ENCODE measurements around the gene GPATCH4. TPM values are rescaled to one million over a fixed set of nuclear protein-coding genes. Genes with fewer than 3 reads are reported as not detected.

Gene GPATCH4
- total and polyA plus RNA-seq, 2 of the 4 experiments (the other 2 are of a cell fraction): 32.6 to 41.8 TPM

- peaks cover 84% of the 10 kb centered on the region for H3K27me3 ChIP-seq (ENCODE audit: control insufficient read depth, insufficient read depth, low read length)
- no peak overlapping the region for H4K5ac ChIP-seq (ENCODE audit: low read depth, low read length)
- no peak overlapping the region for H2BK15ac ChIP-seq (ENCODE audit: low read depth, low read length)
- BruUV-seq (replicated peaks): no TSS peak
- H2AK5ac ChIP-seq (ENCODE audit: low read depth, low read length): no peak overlapping the region
- H2AFZ ChIP-seq (replicated peaks; ENCODE audit: low read length, poor library complexity): no peak overlapping the region
- no peaks in the 10 kb centered on the region for H3K36me3 ChIP-seq (ENCODE audit: control insufficient read depth, insufficient read depth, low read length)
- no peak overlapping the region for H2BK5ac ChIP-seq (ENCODE audit: low read depth, low read length, poor library complexity, severe bottlenecking)
- H4K20me1 ChIP-seq (ENCODE audit: insufficient read depth, low read length): peaks cover 7% of the 10 kb centered on the region; the same call in 1 of the 2 replicates
- in situ Hi-C loops (cut with MboI; ENCODE audit: low sequenced_read_pairs): no loop called here
- H3K18ac ChIP-seq (ENCODE audit: low read depth, low read length): no peak overlapping the region
- H3K9me3 ChIP-seq (ENCODE audit: control insufficient read depth, insufficient read depth, low read length): 0 out of 2 replicates have a peak, but pooled peaks cover 1% of the 10 kb centered on the region
- no peak overlapping the region for H2BK120ac ChIP-seq (ENCODE audit: low read depth, low read length)
- no peak overlapping the region for H3K4ac ChIP-seq (ENCODE audit: low read depth, low read length)
- no peak overlapping the region for H3K9ac ChIP-seq (ENCODE audit: low read depth, low read length)
- dilution Hi-C loops (cut with HindIII; ENCODE audit: low sequenced_read_pairs, unreplicated experiment): no loop called here
- ChIA-PET CTCF (no interaction called here), POLR2A (ENCODE audit: unreplicated experiment) (no interaction called here)
- WGBS, 2 experiments (ENCODE audit: extremely low coverage in 2 of 2, insufficient read length in 1 of 2): 60% methylated on average over 1 of the region's 10 CpGs; no CpG with 5 or more reads in 1 of the 2 experiments
- H3K56ac ChIP-seq (ENCODE audit: extremely low read depth, insufficient read depth, low read length): no peak overlapping the region
- no peak overlapping the region for H3K4me3 ChIP-seq (ENCODE audit: insufficient read depth, low read depth, low read length)
- intact Hi-C loops (cut with micrococcal nuclease): no loop called here
- H3K14ac ChIP-seq (replicated peaks; ENCODE audit: low read depth, low read length): no peak overlapping the region
- H3K79me1 ChIP-seq (ENCODE audit: low read depth in 1 of 2, low read length in 2 of 2): no peaks in the 10 kb centered on the region
- no peak overlapping the region for H2BK20ac ChIP-seq (ENCODE audit: low read depth, low read length)
- H2AK9ac ChIP-seq (replicated peaks; ENCODE audit: low read depth, low read length, poor library complexity): peak overlapping the region; percentile 42
- H3K27ac ChIP-seq (ENCODE audit: insufficient read depth, low read length): no peak overlapping the region
- ATAC-seq (ENCODE audit: low read depth): no peak
- no peak for DNase-seq
- H3K4me1 ChIP-seq (ENCODE audit: control insufficient read depth, insufficient read depth, low read length): no peaks in the 10 kb centered on the region
- H4K91ac ChIP-seq (ENCODE audit: insufficient read depth, low read depth, low read length): no peak overlapping the region
- no peak overlapping the region for H4K8ac ChIP-seq (ENCODE audit: low read depth in 2 of 2, low read length in 2 of 2)
- no peak overlapping the region for H3K4me2 ChIP-seq (ENCODE audit: low read depth, low read length)
- no peaks in the 10 kb centered on the region for H3K9me1 ChIP-seq (ENCODE audit: insufficient read depth, low read length)
- no peak overlapping the region for H3K23ac ChIP-seq (ENCODE audit: low read depth, low read length)
- TF ChIP-seq RCOR1 (IDR thresholded peaks at IDR 0.05; ENCODE audit: insufficient replicate concordance, low read length) (no peak), MXI1 (IDR thresholded peaks at IDR 0.05; ENCODE audit: borderline replicate concordance, low read depth, low read length) (no peak), FOS (IDR thresholded peaks at IDR 0.05; ENCODE audit: low read depth, low read length) (no peak), NFE2L2 (IDR thresholded peaks at IDR 0.05; ENCODE audit: low read depth, low read length) (no peak), BHLHE40 (IDR thresholded peaks at IDR 0.05; ENCODE audit: low read depth, low read length) (no peak), RAD21 (IDR thresholded peaks at IDR 0.05; ENCODE audit: low read length) (no peak)
Measured at GRCh38 chr1:156648496-156648895, 47.2 kb upstream of the GPATCH4 start.

Data from IMR-90 (cell line).